ENCODE results near the gene PLEKHA6.

DNA sequence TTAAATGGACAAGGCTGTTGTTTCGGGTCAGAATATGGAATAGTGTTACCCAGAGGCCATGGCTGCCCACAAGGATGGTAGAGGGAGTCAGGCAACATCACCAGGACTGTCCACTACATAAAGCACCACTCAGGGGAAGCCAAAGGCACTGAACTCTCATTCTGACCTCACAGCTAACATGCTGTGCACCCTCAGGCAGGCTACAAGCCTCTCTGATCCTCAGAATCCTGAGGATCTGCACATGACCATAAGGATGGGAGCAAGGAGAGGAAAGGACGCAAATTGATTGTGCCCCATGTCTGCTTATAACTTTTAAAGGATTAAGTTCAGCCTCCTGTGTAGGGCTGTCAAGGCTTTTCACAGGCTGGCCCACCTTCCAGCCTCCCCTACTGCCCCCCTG is 38.7 kb downstream of the PLEKHA6 start:
- TF ChIP-seq, protein P1, sequence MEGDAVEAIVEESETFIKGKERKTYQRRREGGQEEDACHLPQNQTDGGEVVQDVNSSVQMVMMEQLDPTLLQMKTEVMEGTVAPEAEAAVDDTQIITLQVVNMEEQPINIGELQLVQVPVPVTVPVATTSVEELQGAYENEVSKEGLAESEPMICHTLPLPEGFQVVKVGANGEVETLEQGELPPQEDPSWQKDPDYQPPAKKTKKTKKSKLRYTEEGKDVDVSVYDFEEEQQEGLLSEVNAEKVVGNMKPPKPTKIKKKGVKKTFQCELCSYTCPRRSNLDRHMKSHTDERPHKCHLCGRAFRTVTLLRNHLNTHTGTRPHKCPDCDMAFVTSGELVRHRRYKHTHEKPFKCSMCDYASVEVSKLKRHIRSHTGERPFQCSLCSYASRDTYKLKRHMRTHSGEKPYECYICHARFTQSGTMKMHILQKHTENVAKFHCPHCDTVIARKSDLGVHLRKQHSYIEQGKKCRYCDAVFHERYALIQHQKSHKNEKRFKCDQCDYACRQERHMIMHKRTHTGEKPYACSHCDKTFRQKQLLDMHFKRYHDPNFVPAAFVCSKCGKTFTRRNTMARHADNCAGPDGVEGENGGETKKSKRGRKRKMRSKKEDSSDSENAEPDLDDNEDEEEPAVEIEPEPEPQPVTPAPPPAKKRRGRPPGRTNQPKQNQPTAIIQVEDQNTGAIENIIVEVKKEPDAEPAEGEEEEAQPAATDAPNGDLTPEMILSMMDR (IDR thresholded peaks at IDR 0.05 in 4 of 5, conservative IDR thresholded peaks at IDR 0.05 in 1 of 5), result no peak
- no peak for TF ChIP-seq POLR2A (IDR thresholded peaks at IDR 0.05)
